ENCODE measurements around the gene FHL3. TPM values are rescaled to one million over a fixed set of nuclear protein-coding genes. Genes with fewer than 3 reads are reported as not detected.

FHL3 gene
- total and polyA plus RNA-seq, 8 donors: 5.1 to 11.3 (median 8.0) TPM

DNA sequence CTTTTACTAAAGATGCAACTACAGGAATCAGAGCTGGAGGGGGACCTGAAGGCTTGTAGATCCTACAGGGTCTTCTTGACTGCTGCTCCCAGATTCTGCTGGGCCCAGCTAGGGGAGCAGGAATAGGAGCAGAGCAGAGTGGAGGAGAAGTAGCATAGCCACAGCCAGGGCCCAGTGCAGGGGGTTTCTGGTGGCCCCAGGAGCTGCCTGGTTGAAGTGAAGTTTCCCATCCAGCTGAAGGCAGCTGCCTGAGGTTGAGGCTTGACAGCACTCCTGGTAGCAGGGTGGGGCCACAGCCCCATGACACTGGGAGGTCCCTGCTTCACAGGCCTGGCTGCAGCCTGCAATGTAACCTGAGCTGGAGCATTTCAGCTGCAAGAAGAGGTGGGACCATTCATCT, 56.5 kb downstream of the FHL3 start:
- peak in 1 of 6 donors; percentile 35 for DNase-seq
- intact Hi-C loops (cut with DNase I): no loop called here
- ATAC-seq: no peak
- TF ChIP-seq, protein P1, sequence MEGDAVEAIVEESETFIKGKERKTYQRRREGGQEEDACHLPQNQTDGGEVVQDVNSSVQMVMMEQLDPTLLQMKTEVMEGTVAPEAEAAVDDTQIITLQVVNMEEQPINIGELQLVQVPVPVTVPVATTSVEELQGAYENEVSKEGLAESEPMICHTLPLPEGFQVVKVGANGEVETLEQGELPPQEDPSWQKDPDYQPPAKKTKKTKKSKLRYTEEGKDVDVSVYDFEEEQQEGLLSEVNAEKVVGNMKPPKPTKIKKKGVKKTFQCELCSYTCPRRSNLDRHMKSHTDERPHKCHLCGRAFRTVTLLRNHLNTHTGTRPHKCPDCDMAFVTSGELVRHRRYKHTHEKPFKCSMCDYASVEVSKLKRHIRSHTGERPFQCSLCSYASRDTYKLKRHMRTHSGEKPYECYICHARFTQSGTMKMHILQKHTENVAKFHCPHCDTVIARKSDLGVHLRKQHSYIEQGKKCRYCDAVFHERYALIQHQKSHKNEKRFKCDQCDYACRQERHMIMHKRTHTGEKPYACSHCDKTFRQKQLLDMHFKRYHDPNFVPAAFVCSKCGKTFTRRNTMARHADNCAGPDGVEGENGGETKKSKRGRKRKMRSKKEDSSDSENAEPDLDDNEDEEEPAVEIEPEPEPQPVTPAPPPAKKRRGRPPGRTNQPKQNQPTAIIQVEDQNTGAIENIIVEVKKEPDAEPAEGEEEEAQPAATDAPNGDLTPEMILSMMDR (IDR thresholded peaks at IDR 0.05): no peak
- no peaks in the 10 kb centered on the region for H3K36me3 ChIP-seq
- H3K27ac ChIP-seq: no peak overlapping the region
- no peaks in the 10 kb centered on the region for H3K9me3 ChIP-seq
- no peak for FAIRE-seq
- no peaks in the 10 kb centered on the region for H3K27me3 ChIP-seq
- H3K4me3 ChIP-seq: no peak overlapping the region
- H3K4me1 ChIP-seq: peaks cover 4 to 11% (median 4%) of the 10 kb centered on the region in 3 donors

GRCh38 chr1:37948166-37948565, 57.1 kb downstream of the FHL3 start:
- intact Hi-C loops (cut with DNase I): no loop called here
- 42 to 44% methylated on average over 2 of the region's 2 CpGs for WGBS, 2 donors
- Histone ChIP-seq H3K27me3 (no peaks in the 10 kb centered on the region), H3K36me3 (peaks cover 0 to 2% (median 0%) of the 10 kb centered on the region in 3 donors), H3K9me3 (no peaks in the 10 kb centered on the region), H3K27ac (no peak overlapping the region), H3K4me1 (peaks cover 4 to 11% (median 4%) of the 10 kb centered on the region in 3 donors), H3K4me3 (no peak overlapping the region)
- TF ChIP-seq, protein P1 (IDR thresholded peaks at IDR 0.05): no peak
- FAIRE-seq: no peak
- DNase-seq: no peak
- no peak for ATAC-seq

DNA sequence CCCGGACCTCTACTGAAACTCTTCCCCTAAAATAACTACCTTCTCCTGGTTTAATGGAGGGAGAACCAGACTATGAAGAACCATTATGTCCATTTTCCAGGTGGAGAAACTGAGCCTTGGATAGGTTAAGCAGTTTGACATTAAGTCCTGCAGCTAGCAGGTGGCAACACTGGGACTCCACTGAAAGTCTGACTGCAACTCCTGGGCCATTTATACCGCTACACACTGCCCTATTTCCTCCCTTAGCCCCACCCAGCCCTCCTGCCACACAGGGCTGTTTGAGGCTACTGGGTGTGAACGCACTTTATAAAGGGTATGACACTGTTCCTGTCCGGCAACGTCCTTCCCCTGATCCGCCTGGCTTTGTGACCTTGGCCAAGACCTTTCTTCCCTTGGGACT, 58.0 kb downstream of the FHL3 start:
- Histone ChIP-seq H3K4me3 (peak overlapping the region in 3 of 4 donors; percentile 56 to 83 (median 74)), H3K4me1 (peaks cover 4 to 11% (median 4%) of the 10 kb centered on the region in 3 donors), H3K36me3 (peaks cover 0 to 6% (median 0%) of the 10 kb centered on the region in 3 donors), H3K27ac (no peak overlapping the region), H3K27me3 (no peaks in the 10 kb centered on the region), H3K9me3 (no peaks in the 10 kb centered on the region)
- WGBS, 2 donors: 40 to 41% methylated on average over 6 of the region's 6 CpGs
- FAIRE-seq (no peak), ATAC-seq (no peak), DNase-seq (peak in 1 of 6 donors; percentile 22)
- intact Hi-C loops (cut with DNase I): no loop called here
- TF ChIP-seq, protein P1 (IDR thresholded peaks at IDR 0.05): no peak

Other genes starting within 250 kb of the FHL3 start
- 1 to 10 TPM; 1.7 to 3.8 (median 1.9) TPM for gene EPHA10, start 240.4 kb downstream of the FHL3 start, total RNA-seq
- gene EPHA10, start 240.4 kb downstream of the FHL3 start, polyA plus RNA-seq: 1 to 10 TPM; 2.2 to 2.7 TPM
- 1 to 10 TPM; 4.4 to 8.2 (median 6.7) TPM for gene MANEAL, start 211.7 kb downstream of the FHL3 start, total RNA-seq
- gene MANEAL, start 211.7 kb downstream of the FHL3 start, polyA plus RNA-seq: 10 to 100 TPM in 1 of 2 donors, 1 to 10 TPM in 1; 4.3 to 10.3 TPM
- gene C1orf122, start 197.7 kb downstream of the FHL3 start, total RNA-seq: 10 to 100 TPM; 18.2 to 26.9 (median 23.1) TPM
- 10 to 100 TPM; 33.1 to 46.1 TPM for gene C1orf122, start 197.7 kb downstream of the FHL3 start, polyA plus RNA-seq
- gene YRDC, start 197.3 kb downstream of the FHL3 start, total RNA-seq: 10 to 100 TPM in 1 of 6 donors, 1 to 10 TPM in 5; 5.2 to 11.9 (median 6.2) TPM
- 1 to 10 TPM; 4.8 to 9.3 TPM for gene YRDC, start 197.3 kb downstream of the FHL3 start, polyA plus RNA-seq
- gene MTF1, start 145.9 kb downstream of the FHL3 start, total RNA-seq: 10 to 100 TPM in 2 of 6 donors, 1 to 10 TPM in 4; 6.2 to 13.5 (median 8.0) TPM
- 1 to 10 TPM; 1.4 to 2.0 TPM for gene MTF1, start 145.9 kb downstream of the FHL3 start, polyA plus RNA-seq
- 10 to 100 TPM in 5 of 6 donors, 1 to 10 TPM in 1; 7.5 to 16.1 (median 11.9) TPM for gene INPP5B, start 58.5 kb downstream of the FHL3 start, total RNA-seq
- gene INPP5B, start 58.5 kb downstream of the FHL3 start, polyA plus RNA-seq: 10 to 100 TPM; 11.7 to 13.5 TPM
- 10 to 100 TPM; 13.0 to 24.6 (median 19.4) TPM for gene SF3A3, start 15.5 kb downstream of the FHL3 start, total RNA-seq
- 10 to 100 TPM in 1 of 2 donors, 1 to 10 TPM in 1; 7.9 to 17.0 TPM for gene SF3A3, start 15.5 kb downstream of the FHL3 start, polyA plus RNA-seq
- 10 to 100 TPM in 5 of 6 donors, 1 to 10 TPM in 1; 7.8 to 16.6 (median 15.2) TPM for gene UTP11, start 7.2 kb upstream of the FHL3 start, total RNA-seq
- 10 to 100 TPM in 1 of 2 donors, 1 to 10 TPM in 1; 8.2 to 15.0 TPM for gene UTP11, start 7.2 kb upstream of the FHL3 start, polyA plus RNA-seq
- gene POU3F1, start 41.3 kb upstream of the FHL3 start, total RNA-seq: under 1 TPM in 3 of 6 donors, not detected in 3; 0.08 to 0.57 (median 0.09) TPM
- under 1 TPM in 1 of 2 donors, not detected in 1; 0.07 TPM for gene POU3F1, start 41.3 kb upstream of the FHL3 start, polyA plus RNA-seq